Stomach (tissue), 9 donors: Measurements from ENCODE around the gene RAPH1. TPM values are rescaled to one million over a fixed set of nuclear protein-coding genes. Genes with fewer than 3 reads are reported as not detected.
"Not testable (repeated sequence)": the region's sequence is repeated elsewhere in the genome, so short reads cannot be mapped to it uniquely, and the experiment has no call there.

ENCODE experiments used
- DNase-seq, 2 donors: peaks; one replicate each; pipeline versions ENCODE4 v3.0.0 to v3.0.0-alpha.2; 2013 to 2019
- H3K27ac ChIP-seq, 5 donors: fragments of 200-600 bp in 4 of 5; sonication (generic) in 4 of 5; one replicate each; pipeline ENCODE4 v1.5.1; 2013 to 2019; ENCODE audit warnings: mild to moderate bottlenecking in 1 of 5, moderate library complexity in 1 of 5
- H3K27me3 ChIP-seq, 3 donors: fragments of 200-600 bp; sonication (generic); one replicate each; pipeline ENCODE4 v1.5.1; 2017 to 2019; ENCODE audit warnings: mixed run types in 1 of 3
- H3K36me3 ChIP-seq, 4 donors: fragments of 200-600 bp; sonication (generic); 1 replicate in 3 of 4; 2 replicates in 1 of 4; pipeline ENCODE4 v1.5.1; 2016 to 2019
- H3K4me1 ChIP-seq, 4 donors: fragments of 200-600 bp; sonication (generic); one replicate each; pipeline ENCODE4 v1.5.1; 2016 to 2019
- H3K4me3 ChIP-seq, 4 donors: fragments of 200-600 bp; sonication (generic) in 3 of 4; one replicate each; pipeline ENCODE4 v1.5.1; 2016 to 2019; ENCODE audit warnings: mild to moderate bottlenecking in 1 of 4
- H3K9me3 ChIP-seq, 4 donors: fragments of 200-600 bp; sonication (generic); one replicate each; pipeline ENCODE4 v1.5.1; 2016 to 2019
- CTCF ChIP-seq, 7 experiments: fragments of 450-650 bp in 4 of 7; fragments of 200-600 bp in 3 of 7; sonication (generic) in 3 of 7; IDR thresholded peaks; one replicate each; pipeline ENCODE4 v1.5.1; 2016 to 2019; ENCODE audit warnings: antibody characterized with exemption in 7 of 7, control low read depth in 2 of 7, mild to moderate bottlenecking in 1 of 7
- EP300 ChIP-seq: sonication (generic); formaldehyde crosslinking; IDR thresholded peaks from one replicate; pipeline ENCODE4 v1.6.1; 2017; ENCODE audit warnings: antibody characterized with exemption
- POLR2A ChIP-seq, 4 donors: fragments of 450-650 bp; IDR thresholded peaks; one replicate each; pipeline ENCODE4 v1.6.1; 2016; ENCODE audit warnings: antibody characterized with exemption in 4 of 4, control low read depth in 2 of 4, mild to moderate bottlenecking in 1 of 4, moderate library complexity in 1 of 4
- POLR2AphosphoS5 ChIP-seq, 3 donors: sonication (generic); formaldehyde crosslinking; IDR thresholded peaks; one replicate each; pipeline ENCODE4 v1.6.1; 2016; ENCODE audit warnings: antibody characterized with exemption in 3 of 3
- WGBS, 5 donors: extraction: QIAGEN DNeasy Blood & Tissue Kit in 3 of 5; methylation state at CpG; one replicate each; pipeline versions ENCODE4 v1.1.5 to v1.1.7; 2013 to 2018; 5-methylcytosine and 5-hydroxymethylcytosine counted together
- intact Hi-C: fragments of 100-400 bp; cut with DNase I; formaldehyde crosslinking; loops from one replicate; pipeline ENCODE4 v1.15.1; 2023; ENCODE audit warnings: low total_unique reads
- polyA plus RNA-seq, 3 donors: library from polyadenylated mRNA; stranded (reverse); fragments of 200-250 nt; gene quantifications; one replicate each; pipeline ENCODE4 v1.2.3, GENCODE V29; 2013
- total RNA-seq, 5 donors: library from RNA; depleted of rRNA; stranded (reverse); fragments of >200 nt; gene quantifications; one replicate each; pipeline versions ENCODE4 v1.1.0 to v1.2.3, GENCODE V29; 2014 to 2016
- donor health status: healthy with polysubstance abuse.
- donor health status: Bipolar disorder and iron deficiency.
- donor health status: healthy.

RAPH1 gene
- total and polyA plus RNA-seq, 8 donors, result 2.5 to 1,062 (median 17.7) TPM

GRCh38 chr2:203510256-203510940, 24.7 kb downstream of the RAPH1 start:
- H3K36me3 ChIP-seq, result no peaks in the 10 kb centered on the region
- 43 to 66% (median 50%) methylated on average over 2 of the region's 2 CpGs for WGBS, 5 donors
- no peak for DNase-seq
- peaks cover 0 to 18% (median 5%) of the 10 kb centered on the region in 4 donors for H3K4me1 ChIP-seq
- TF ChIP-seq POLR2A (IDR thresholded peaks at IDR 0.05) (no peak), EP300 (no peak)
- peak overlapping the region in 4 of 5 donors; percentile 1 to 63 (median 61) for H3K27ac ChIP-seq
- H3K9me3 ChIP-seq, result no peaks in the 10 kb centered on the region
- no peaks in the 10 kb centered on the region for H3K27me3 ChIP-seq
- intact Hi-C loops, result no loop called here
- no peak overlapping the region for H3K4me3 ChIP-seq

DNA sequence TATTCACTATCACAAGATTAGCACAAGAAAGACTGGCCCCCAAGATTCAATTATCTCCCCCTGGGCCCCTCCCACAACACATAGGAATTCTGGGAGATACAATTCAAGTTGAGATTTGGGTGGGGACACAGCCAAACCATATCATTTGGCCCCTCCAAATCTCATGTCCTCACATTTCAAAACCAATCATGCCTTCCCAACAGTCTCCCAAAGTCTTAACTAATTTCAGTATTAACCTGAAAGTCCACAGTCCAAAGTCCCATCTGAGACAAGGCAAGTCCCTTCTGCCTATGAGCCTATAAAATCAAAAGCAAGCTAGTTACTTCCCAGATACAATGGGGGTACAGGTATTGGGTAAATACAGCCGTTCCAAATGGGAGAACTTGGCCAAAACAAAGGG, 31.6 kb downstream of the RAPH1 start:
- Histone ChIP-seq H3K4me1 (peaks cover 5 to 42% (median 13%) of the 10 kb centered on the region in 4 donors), H3K27ac (peak overlapping the region in 1 of 5 donors; percentile 17)
- H3K9me3 ChIP-seq, DNase-seq, intact Hi-C loops, H3K4me3 ChIP-seq, H3K36me3 ChIP-seq, H3K27me3 ChIP-seq: not testable (repeated sequence)
- 36 to 61% (median 41%) methylated on average over 1 of the region's 1 CpG for WGBS, 5 donors

DNA sequence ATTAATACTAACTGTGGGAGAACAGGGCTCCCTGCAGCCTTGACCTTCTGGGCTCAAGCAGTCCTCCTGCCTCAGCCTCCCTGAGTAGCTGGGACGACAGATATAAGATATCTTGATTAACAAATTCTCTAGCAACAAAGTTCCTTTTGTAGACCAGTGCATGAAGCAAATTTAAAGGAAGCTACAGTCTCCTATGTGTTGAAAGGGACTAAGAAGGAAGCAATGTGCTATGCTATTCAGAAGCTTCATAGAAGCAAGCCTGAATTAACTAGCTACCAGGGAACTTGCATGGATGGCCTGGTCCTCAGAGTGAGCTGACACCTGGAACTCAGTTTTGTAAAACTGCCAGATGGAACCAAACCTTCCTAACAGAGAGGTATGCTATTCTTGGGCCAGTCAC, 33.2 kb downstream of the RAPH1 start:
- no peaks in the 10 kb centered on the region for H3K9me3 ChIP-seq
- H3K4me1 ChIP-seq, result peaks cover 0 to 56% (median 14%) of the 10 kb centered on the region in 4 donors
- no peaks in the 10 kb centered on the region for H3K27me3 ChIP-seq
- H3K27ac ChIP-seq, result no peak overlapping the region
- H3K4me3 ChIP-seq, result no peak overlapping the region
- TF ChIP-seq CTCF (IDR thresholded peaks at IDR 0.05), result no peak
- no peak for TF ChIP-seq POLR2AphosphoS5 (IDR thresholded peaks at IDR 0.05)
- no peak for TF ChIP-seq POLR2A (IDR thresholded peaks at IDR 0.05)
- no peak for TF ChIP-seq EP300
- no peaks in the 10 kb centered on the region for H3K36me3 ChIP-seq
- intact Hi-C loops, result no loop called here
- 67 to 79% (median 73%) methylated on average over 1 of the region's 1 CpG for WGBS, 5 donors
- DNase-seq, result no peak

DNA sequence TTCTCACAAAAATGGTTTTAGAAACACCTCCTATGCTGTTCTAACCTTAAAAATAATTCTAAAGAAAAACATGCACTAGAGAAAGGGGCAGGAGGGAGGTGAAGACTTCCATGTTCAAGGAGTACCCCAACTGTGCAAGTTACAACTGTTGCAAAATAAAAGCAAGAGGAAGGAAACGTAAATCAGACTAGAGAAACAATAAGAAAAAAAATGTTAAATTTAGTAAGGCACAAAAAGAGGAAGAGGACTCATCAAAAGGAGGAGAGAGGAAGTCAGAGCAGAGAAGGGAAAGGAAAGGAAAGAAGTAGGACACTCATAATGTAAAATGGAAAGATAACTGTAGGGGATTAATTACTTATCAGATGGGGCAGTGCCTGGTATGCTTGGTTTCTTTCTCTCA, 34.1 kb downstream of the RAPH1 start:
- no peaks in the 10 kb centered on the region for H3K9me3 ChIP-seq
- no peak overlapping the region for H3K4me3 ChIP-seq
- H3K27me3 ChIP-seq, result no peaks in the 10 kb centered on the region
- H3K4me1 ChIP-seq, result peaks cover 0 to 56% (median 14%) of the 10 kb centered on the region in 4 donors
- no peak overlapping the region for H3K27ac ChIP-seq
- intact Hi-C loops, result no loop called here
- no peak for TF ChIP-seq EP300
- TF ChIP-seq POLR2AphosphoS5 (IDR thresholded peaks at IDR 0.05), result no peak
- TF ChIP-seq CTCF (IDR thresholded peaks at IDR 0.05), result no peak
- TF ChIP-seq POLR2A (IDR thresholded peaks at IDR 0.05), result no peak
- DNase-seq, result no peak
- no peaks in the 10 kb centered on the region for H3K36me3 ChIP-seq
- 54 to 75% (median 70%) methylated on average over 1 of the region's 1 CpG for WGBS, 5 donors

DNA sequence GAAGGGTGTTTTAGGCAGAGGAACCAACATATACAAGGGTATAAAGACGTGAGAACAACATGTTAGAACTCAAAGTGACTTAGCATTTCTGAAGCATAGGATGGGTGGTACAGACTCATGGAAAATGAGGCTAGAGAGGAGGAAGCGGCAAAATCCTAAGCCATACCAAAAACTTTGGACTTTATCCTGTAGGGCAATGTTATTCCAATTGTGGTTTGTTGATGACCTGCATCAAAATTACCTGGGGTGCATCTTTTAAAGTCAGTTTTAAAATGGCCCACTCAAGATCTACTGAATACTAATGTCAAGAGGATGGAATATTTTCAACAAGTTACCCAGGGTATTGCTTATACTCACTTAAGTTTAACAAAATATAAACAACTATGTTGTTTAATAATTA, 34.8 kb downstream of the RAPH1 start:
- DNase-seq, result no peak
- H3K27ac ChIP-seq, result no peak overlapping the region
- TF ChIP-seq POLR2AphosphoS5 (IDR thresholded peaks at IDR 0.05) (no peak), CTCF (IDR thresholded peaks at IDR 0.05) (no peak), POLR2A (IDR thresholded peaks at IDR 0.05) (no peak), EP300 (no peak)
- no peaks in the 10 kb centered on the region for H3K9me3 ChIP-seq
- H3K27me3 ChIP-seq, result no peaks in the 10 kb centered on the region
- WGBS, 5 donors, result 92 to 97% (median 95%) methylated on average over 2 of the region's 2 CpGs
- no peaks in the 10 kb centered on the region for H3K36me3 ChIP-seq
- no peak overlapping the region for H3K4me3 ChIP-seq
- peaks cover 0 to 56% (median 14%) of the 10 kb centered on the region in 4 donors for H3K4me1 ChIP-seq
- intact Hi-C loops, result no loop called here
